GM18519 (cell line): ENCODE results near the gene ESYT2.
"Not testable (repeated sequence)": the region's sequence is repeated elsewhere in the genome, so short reads cannot be mapped to it uniquely, and the experiment has no call there.

Source experiments
- ATAC-seq: cut with Tn5 transposase; IDR thresholded peaks from one replicate; pipeline ENCODE4 v1.9.1; 2021; ENCODE audit warnings: mild to moderate bottlenecking, moderate library complexity; ENCODE audit not compliant: unreplicated experiment, low FRiP score

The ESYT2 gene

GRCh38 chr7:158856883-158857668 lies 27.8 kb upstream of the ESYT2 start:
- peak; percentile 19 for ATAC-seq

DNA sequence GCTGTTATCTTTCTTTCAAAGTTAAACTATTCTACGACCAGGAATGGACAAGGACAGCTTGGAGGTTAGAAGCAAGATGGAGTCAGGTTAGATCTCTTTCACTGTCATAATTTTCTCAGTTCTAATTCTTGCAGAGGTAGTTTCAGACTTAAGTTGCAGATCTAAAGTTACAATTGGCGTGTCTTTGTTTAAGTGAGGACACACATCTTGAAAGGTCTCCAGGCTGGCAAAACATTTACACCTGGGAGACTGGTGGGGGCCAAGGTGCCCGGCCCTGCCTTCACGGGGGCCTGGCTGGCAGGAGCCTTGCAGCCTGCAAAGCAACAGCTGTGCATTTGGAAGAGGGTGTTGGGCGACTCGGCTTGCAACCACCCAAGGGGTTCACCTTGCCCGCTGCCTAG lies 25.4 kb upstream of the ESYT2 start:
- no peak for ATAC-seq

DNA sequence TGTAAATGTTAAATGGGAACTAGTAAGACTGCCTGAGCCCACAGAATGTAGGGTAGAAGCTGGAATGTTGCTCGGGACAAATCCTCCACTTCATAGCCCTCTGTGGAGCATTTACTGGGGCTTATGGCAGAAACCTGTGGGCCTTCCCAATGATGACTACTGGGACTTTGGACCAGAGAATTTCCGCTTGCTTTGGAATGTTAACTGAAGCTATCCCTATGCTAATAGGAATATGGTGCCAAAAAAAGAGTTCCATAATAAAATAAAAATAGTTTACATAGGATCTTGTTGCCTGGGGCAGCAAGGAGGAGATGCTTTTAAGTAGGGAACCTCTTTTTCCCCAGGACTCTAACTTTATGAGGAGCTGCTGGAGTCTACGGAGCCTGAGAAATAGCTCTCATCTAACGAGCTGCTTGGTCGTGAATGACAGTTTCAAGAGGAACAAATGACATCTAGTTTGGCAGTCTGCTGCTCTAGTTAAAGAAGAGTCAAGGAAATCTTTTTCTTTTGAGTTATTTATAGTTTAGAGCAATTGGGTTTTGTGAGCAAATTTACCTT lies 21.3 kb upstream of the ESYT2 start:
- ATAC-seq = no peak

DNA sequence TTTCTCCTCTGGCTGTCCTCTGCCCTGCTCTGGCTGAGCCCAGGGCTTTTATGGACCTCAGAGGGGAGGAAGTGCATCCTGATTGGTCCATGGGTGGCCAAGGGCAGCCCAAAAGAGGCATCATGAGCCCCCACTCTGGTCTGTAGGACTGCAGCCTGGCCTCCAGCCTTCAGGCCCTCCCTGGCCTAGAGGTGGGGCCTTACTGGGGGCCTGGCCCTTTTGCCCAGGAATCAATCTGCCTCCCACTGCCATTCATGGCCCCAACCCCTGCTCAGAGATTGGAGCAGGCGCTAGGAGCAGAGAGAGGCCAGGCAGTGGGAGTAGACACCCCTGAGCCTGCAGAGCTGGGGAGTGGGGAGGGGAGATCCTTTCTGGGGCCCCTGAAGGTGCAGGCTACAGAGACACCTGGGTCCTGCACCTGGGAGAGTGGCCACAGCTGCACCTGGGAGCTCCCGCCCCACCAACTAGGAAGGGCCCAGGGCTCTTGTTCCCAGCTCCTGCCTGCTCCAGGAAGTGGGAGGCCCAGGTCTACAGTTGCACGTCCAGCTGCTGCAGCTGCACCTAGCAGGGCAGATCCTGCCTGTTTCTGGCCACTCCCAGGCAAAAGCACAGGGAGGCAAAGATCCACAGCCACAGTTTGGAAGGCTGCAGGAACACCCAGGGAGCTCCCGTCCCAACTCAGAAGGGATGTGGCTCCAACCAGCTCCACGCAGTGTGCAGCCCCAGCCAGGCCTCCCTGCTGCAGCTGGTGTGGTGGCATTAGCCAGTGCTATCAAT lies 20.6 kb upstream of the ESYT2 start:
- no peak for ATAC-seq

- ATAC-seq = no peak
These were observed 20.1 kb upstream of the ESYT2 start for GRCh38 chr7:158849442-158849767.

DNA sequence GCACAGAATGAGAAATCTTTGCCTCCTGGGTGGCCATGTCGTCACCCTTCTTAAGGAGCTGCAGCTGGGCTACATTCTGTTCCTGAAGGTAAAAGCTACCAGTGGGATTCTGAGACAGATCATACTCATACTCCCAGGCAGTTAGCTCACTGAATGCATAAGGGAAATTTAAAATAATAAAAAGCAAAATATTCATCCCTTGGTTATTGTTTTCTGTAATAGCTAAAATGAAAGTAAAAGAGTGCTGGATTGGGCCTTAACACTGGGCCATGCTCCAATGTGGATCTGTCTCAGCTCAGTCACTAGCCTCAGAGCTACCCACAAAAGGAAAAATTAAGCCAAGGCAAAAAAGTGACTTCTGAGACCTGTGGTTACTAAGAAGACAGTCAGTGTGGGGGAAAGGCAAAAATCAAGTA lies 18.1 kb upstream of the ESYT2 start:
- ATAC-seq = peak; percentile 31

GRCh38 chr7:158846304-158846703 lies 17.0 kb upstream of the ESYT2 start:
- no peak for ATAC-seq

DNA sequence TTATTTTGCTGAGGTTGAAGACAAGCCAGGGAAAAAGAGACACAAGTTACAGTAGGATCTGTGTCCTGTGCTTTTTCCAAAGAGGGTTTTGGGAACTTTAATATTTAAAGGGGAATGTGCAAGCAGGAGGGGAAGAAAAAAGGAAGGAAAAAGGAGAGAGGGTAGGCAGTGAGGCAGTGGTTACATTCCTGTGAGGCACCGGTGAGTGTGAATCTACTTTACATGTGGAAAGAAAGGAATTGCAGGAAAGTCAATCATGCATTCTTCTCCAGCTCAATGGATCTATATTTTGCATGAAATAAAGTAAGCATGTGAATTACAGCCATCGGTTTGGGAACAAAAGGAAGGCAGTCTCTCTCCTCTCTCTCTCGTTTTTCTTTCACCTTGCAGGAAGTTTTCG lies 14.5 kb upstream of the ESYT2 start:
- no peak for ATAC-seq

DNA sequence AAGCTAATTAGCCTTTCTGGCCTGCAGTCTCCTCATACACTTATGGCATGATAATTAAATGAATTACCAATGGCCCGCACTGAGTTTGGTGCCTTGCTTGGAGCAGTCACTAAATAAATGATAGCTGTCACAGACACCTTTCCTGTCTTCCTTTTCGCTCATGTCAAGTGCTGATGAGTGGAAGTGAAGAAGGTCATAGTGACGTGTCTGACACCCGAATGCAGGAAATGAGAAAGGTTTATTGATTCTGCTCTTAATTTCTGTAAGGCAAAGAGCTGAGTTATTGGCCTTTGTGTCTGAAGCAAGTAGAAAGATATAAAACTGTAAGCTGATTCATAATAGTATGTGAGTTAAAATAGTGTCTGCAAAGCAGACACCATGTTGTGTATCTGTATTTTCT lies 13.2 kb upstream of the ESYT2 start:
- ATAC-seq = no peak

- no peak for ATAC-seq
These were observed 11.3 kb upstream of the ESYT2 start for GRCh38 chr7:158840604-158841003.

- not testable (repeated sequence) for ATAC-seq
These were observed 9.9 kb upstream of the ESYT2 start for GRCh38 chr7:158839177-158839576.

DNA sequence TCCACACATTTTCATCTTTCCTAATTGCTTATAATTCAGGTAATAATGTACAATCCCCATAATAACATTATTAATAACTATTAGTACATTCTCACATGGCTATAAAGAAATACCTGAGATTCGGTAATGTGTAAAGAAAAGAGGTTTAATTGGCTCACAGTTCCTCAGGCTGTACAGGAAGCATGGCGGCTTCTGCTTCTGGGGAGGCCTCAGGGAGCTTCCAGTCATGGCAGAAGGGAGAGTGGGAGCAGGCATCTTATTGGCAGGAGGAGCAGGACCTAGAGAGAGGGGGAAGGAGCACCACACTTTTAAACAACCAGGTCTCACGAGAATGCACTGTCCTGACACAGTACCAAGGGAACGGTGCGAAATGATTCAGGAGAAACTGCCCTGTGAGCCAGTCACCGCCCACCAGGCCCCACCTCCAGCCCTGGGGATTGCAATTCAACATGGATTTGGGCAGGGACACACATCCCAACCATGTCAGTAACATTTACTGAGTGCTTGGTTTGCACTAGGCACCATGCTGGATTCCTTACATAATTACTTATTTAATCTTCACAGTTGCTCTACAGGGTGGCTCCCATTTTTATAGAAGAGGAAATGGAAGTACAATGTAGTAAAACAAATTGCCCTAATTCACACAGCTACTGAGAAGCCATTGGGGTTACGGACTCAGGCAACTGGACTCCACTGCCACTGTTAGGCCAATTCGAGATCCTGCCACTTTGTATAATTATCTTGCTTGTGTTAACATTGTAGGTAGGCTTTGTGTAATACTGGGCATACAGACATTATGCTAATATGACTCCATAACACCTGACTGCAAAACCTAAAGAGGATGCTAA lies 8.7 kb upstream of the ESYT2 start:
- ATAC-seq = no peak

DNA sequence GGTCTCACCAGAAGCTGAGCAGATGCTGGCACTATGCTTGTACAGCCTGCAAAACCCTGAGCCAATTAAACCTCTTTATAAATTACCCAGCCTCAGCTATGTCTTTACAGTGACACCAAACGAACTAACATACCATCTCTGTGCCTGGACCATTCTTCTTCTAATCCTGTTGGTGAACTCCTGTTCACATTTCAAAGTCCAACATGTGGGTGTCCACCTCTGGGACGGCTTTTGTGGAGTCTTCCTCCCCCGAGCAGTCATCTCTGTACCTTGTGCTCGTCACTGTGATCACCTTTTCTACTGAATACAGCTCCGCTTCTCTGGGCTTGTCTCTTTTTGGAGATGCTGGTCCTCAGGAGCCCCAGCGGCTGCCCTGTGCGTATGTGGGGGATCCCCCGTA lies 7.4 kb upstream of the ESYT2 start:
- no peak for ATAC-seq

GRCh38 chr7:158834878-158835784 lies 5.8 kb upstream of the ESYT2 start:
- no peak for ATAC-seq

DNA sequence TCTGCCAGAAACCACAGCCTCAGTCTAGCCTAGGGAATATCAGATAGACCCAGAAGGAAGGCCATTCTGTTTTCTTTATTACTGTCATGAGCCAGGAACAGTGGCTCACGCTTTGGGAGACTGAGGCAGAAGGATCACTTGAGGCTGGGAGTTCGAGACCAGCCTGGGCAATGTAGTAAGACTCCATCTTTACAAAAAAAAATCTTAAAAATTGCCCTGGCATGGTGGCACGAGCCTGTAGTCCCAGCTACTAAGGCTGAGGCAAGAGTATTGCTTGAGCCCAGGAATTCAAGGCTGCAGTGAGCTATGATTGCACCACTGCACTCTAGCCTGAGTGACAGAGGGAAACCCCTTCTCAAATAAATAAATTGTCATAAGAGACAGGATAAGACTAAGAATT lies 3.7 kb upstream of the ESYT2 start:
- no peak for ATAC-seq

DNA sequence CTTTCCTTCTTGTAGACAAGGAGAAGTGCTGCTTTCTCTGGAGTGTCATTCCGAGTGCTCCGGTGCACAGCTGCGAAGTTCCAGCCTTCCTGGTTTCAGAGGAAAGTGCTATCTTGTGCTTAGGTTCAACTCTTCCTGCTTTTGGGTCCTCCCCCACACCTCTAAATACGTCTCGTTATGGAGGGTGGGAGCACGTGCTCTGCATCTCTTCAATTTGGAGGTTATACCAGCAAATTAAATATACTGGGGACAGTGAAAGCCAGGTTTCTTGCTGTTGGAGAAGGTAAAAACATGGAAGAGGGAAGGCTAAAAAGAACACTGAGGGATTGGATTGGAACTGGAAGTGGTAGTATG lies 2.4 kb upstream of the ESYT2 start:
- ATAC-seq = no peak

DNA sequence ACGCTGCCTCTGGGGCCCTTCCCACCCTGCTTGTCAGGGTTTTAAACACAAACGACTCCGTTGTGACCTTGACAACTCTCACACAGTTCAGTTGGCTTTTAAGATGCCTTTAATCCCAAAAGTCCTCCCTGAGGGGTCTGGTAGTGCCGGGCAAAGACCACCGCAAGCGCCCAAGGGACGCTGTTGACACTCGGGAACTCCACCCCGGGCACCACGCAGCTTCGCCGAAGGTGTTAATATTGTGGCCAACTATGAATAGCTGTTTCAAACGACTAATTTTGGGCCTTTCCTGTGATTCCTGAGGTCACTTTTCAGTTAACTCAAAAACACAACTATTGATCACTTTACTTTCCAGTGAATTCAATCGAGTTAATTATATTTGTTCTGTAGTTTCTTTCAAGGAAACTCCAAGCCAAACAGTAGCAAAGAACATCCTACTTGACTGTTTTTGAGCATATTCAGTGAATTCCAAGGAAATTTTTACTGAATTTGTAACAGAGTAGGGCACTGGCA lies 958 bp upstream of the ESYT2 start:
- ATAC-seq = no peak

GRCh38 chr7:158829021-158829341 lies 328 bp downstream of the ESYT2 start:
- peak; percentile 52 for ATAC-seq

- ATAC-seq = no peak
These were observed 932 bp downstream of the ESYT2 start for GRCh38 chr7:158828133-158829020.
